HG03025 (cell line): ENCODE measurements around the gene DHRS1.

Experiments
- ATAC-seq: cut with Tn5 transposase; IDR thresholded peaks from one replicate; pipeline ENCODE4 v1.9.1; 2021; ENCODE audit warnings: mild to moderate bottlenecking, moderate library complexity; ENCODE audit not compliant: unreplicated experiment, low FRiP score

The DHRS1 gene

DNA sequence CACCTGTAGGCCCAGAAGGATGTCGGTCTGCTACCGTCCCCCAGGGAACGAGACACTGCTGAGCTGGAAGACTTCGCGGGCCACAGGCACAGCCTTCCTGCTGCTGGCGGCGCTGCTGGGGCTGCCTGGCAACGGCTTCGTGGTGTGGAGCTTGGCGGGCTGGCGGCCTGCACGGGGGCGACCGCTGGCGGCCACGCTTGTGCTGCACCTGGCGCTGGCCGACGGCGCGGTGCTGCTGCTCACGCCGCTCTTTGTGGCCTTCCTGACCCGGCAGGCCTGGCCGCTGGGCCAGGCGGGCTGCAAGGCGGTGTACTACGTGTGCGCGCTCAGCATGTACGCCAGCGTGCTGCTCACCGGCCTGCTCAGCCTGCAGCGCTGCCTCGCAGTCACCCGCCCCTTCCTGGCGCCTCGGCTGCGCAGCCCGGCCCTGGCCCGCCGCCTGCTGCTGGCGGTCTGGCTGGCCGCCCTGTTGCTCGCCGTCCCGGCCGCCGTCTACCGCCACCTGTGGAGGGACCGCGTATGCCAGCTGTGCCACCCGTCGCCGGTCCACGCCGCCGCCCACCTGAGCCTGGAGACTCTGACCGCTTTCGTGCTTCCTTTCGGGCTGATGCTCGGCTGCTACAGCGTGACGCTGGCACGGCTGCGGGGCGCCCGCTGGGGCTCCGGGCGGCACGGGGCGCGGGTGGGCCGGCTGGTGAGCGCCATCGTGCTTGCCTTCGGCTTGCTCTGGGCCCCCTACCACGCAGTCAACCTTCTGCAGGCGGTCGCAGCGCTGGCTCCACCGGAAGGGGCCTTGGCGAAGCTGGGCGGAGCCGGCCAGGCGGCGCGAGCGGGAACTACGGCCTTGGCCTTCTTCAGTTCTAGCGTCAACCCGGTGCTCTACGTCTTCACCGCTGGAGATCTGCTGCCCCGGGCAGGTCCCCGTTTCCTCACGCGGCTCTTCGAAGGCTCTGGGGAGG is 11.3 kb upstream of the DHRS1 start, which contains the start of gene LTB4R:
Gene LTB4R (plus strand): TSS at position 857 of the 959 bp plus-strand sequence. CDS start 4,150 bp downstream, outside the sequence.
- peak; percentile 59 for ATAC-seq

DNA sequence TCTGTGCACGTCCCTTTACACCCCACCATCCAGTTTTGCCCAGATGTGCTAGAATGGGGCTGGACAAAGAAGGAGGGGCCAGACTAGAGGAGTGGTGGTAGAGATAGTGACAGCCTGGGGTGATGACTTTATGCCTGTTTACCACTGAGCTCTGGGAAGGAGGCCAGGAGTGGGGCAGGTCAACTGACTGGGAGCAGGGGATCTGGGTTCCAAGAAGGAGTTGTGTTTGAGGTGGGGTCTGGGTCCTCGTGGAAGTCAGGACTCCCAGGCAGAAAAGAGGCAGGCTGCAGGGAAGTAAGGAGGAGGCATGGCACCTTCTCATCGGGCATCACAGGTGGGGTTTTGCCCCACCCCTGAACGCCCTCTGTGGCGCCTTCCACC is 10.7 kb upstream of the DHRS1 start:
- no peak for ATAC-seq

DNA sequence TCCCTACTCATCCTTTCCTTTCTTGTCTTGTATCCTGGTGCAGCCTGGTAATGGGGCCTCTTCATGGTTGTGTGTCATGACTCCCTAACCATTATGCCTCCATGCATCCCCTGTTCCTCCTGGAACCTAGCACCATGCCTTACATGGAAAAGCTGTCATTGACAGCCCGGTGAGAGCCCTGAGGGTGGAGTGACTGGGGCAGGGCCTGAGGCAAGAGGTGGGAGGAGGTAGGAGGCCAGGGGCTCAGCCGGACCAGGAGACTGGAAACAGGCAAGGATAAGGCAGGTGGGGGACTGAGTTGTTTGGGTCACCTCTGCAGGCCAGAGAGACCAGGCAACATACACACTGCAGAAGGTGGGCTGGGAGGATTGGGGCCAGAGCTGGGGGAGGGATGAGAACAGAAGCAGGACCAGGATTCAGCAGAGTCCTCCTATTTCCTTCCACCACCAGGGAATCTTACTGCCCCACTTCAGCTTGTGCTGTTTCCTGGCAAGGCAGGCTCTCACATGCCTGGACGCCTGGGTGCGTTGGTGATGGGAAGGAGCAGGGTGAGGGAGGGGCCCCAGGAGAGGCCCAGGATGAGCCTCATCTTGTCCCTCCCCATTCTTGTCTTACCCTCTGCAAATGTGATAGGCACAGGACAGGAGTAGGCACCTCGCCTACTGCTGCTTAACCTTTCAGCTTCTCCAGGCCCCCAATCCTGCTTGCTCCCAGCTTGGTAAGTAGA is 10.1 kb upstream of the DHRS1 start, which contains the start of gene LTB4R2:
Gene LTB4R2 (plus strand): TSS at position 603 of the 727 bp plus-strand sequence. CDS start 525 bp downstream, outside the sequence.
- ATAC-seq = no peak

DNA sequence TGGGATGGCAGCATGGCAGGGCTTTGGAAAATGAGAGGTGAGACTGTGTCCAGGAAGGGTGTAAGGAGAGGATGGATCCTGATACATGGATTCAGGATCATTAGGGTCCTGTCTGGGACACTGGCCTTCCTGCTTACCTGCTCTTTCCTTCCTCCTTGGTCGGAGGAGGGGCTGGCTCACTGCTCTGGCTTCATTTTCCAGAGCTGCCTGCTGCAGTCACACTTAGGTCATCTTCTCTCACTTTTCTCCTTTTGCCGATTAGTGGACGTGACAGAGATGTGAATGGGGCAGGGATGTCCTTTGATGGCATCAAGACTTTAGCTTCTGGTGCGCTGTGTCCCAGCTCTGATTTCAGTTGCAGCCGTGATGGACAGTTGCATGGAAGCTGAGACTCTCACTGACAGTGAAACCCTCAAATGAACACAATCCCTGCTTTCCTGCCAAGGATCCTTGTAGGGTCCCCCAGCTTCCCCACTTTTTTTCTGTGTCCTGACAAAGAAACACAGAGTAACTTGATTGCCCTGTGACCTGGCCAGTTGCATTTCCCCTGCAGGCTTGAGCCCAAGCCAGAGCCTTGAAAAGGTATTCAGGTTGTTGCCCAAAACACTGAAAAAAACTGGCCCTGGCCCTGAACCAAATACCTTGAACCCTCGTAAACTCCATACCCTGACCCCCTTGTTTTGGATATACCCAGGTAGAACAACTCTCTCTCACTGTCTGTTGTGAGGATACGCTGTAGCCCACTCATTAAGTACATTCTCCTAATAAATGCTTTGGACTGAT is 9.0 kb upstream of the DHRS1 start:
- ATAC-seq = no peak

DNA sequence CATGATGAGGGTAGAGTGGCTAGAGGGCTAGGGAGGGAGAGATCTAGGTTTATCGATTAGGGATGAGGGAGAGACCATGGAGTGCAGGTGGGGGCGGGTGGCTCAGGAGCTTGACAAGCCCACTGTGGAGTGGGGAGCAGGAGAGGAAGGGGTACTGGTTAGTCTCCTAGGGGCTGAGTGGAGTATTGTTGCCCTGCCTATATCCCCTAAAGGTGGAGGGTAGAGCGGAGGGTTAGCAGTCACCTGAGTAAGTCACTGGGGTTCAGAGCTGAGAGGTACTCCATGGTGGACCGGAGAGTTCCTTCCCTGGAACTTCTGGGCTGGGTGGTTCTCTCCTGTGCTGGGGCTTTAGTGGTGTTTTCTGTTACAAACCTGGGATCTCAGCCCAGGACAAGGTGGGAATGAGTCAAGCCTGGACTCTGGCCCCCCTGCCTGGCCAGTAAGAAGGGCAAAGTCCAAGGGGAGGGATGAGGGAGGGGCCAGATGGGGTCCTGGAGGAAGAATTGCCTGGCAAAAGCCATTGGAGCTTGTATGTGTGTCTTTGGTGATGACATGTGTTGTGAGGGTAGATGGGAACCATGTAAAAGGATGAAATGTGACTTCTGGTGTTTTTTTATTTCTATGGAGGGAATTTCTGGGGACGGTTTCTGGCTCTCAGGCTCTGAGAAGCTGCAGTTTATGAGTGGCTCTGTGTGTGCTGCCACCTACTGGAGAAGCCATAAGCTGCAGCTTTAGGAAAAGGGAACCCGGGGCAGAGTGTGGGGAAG is 8.2 kb upstream of the DHRS1 start, which contains the start of gene CIDEB:
Gene CIDEB (minus strand): TSS at position 403 of the 767 bp plus-strand sequence. CDS start 119 bp downstream, at position 284.
- no peak for ATAC-seq

DNA sequence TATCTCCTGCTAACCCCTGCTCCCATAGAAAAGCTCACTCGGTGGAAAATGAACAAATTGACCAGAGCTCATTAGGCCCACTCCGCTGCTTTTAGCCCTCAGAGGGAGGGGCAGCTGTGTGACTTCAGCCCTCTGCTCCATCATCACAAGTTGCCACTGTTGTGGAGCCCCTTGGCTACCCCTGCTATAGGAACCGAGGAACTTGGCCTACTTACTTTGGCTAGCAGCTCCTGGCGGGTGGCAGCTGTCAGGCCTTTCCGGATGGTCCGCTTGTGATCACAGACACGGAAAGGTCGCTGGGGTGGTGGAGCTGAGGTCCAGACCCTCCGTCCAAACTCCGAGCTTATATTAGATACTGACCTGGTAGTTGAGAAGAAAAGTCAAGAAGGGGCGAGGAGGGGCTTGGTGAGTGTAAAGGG is 7.6 kb upstream of the DHRS1 start:
- no peak for ATAC-seq

DNA sequence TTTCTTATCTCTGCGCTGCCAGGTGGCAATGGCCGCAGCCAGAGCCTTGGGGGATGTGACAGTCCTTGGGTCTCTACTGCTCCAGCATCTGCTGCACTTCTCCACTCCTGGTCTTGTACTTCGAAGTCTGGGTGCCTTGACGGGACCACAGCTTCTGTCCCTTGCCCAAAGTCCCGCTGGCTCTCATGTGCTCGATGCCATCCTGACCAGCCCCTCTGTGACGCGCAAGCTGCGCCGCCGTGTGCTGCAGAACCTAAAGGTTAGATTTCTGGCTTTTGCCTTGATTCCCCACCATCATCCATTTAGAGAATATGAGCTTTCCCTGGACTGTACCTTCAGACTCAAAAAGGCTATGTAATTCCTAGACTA is 4.4 kb upstream of the DHRS1 start:
- ATAC-seq = no peak

DNA sequence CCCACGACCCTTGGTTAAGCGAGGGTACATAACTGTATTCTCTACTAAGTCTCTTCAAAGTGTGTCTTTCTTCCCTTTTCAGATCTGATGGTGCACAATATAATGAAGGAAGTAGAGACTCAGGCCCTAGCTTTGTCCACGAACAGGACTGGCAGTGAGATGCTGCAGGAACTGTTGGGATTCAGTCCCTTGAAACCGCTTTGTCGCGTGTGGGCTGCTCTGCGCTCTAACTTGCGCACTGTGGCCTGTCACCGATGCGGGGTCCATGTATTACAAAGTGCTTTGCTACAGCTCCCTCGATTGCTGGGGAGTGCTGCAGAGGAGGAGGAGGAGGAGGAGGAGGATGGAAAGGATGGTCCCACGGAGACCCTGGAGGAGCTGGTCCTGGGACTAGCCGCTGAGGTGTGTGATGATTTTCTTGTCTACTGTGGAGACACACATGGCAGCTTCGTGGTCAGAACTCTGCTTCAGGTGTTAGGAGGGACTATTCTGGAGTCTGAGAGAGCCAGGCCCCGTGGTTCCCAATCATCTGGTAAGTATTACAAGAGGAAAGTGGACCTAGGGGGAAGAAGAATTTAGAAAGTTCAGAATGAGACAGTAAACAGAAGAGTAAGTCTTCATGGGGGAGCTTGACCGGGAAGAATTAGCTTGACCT is 873 bp upstream of the DHRS1 start:
- no peak for ATAC-seq

DNA sequence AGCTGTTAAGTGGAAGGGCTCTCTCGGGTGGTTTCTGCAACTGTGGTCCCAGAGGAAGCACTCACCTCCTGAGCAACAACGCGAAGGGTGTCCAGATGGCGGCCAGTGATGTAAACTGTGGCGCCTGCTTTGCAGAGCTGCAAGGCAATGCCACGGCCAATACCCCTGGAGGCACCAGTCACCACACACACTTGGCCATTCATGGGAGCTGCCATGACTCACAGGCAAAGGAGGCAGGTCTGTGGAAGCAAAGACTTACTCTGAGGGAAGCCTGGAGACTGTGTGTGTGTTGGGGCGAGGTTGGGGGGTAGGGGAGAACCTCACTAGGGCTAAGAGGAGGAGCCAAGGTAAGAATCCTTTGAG is 707 bp downstream of the DHRS1 start:
- ATAC-seq = no peak

DNA sequence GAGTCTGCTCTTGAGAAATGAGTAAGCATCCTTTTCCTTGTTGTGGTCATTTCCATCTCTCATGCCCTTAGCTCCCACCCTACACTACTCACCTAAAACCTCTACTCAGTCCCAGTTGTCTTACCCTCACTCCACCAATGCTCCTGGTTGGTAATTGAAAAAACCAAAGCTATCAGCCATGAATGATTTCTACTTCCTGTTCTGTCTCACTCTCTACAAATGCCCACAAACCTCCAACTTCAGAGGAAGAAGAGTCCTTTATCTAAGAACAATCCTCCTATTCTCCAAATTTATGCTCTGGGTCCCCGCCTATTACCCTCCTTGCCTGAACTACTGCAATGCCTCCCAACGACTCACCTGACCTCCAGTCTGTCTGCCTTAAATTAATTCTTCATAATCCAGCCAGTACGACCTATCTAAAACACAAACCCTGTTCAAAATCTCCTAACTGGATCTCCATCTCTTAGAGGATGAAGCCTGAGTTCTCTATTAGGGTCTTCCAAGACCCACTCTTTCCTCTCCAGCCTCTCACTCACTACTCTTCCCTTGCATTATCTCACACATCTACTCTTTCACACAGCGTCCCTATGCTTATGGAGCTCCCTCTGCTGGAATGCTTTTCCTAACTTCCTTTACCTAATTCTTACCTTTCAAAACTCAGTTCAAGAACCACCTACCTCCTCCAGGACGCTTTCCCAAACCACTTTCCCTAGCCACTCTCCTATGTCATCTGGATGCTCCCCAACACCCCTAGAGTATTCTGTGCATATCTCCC is 2.2 kb downstream of the DHRS1 start:
- ATAC-seq = no peak

DNA sequence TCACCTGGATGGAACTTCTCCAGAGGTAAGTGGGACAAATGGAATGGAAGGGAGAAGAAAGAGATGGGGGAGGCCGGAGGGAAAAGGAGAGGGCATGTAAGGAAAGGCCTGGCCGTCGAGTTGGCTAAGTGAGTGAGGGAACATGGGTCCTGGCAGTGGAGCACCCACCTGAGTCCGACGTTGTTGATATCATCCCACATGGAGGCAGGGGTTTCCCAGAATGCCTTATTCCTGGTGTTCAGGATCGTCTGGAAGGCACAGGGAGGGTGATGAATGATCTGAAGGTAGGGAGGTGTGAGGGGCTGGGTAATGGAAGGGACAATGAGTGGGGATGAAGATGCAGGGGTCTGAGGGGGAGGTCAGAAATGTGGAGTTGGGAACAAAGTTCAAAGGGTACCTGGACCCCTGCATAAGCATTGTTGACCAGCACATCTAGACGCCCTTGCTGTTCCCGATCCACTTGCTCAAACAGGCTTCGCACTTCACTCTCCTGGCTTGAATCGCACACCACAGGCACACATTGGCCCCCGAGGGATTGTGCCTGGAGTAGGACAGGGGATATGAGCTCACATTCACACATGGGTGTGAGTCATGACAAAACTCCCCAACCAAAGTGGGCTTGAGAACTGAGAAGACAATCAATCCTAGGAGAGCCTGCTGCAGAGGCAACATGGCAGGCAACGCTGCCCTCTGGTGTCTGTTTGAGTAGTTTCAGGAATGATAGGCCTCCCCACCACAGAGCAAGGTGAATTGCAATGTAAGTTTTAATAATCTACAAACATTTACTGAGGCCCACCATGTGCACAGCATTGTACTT is 3.0 kb downstream of the DHRS1 start:
- ATAC-seq = no peak

DNA sequence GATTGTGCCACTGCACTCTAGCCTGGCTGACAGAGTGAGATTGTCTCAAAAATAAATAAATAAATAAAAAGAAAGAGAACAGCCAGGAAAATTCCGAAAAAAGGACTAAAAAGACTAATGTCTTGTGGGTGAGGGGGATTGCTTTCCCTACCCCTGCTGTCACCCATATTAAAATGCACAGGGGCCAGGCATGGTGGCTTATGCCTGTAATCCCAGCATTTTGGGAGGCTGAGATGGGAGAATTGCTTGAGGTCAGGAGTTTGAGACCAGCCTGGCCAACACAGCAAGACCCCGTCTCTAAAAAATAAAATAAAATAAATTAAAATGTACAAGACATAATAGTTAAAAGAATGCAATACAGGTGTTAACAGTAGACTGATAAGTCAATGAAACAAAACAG is 6.1 kb downstream of the DHRS1 start:
- no peak for ATAC-seq

DNA sequence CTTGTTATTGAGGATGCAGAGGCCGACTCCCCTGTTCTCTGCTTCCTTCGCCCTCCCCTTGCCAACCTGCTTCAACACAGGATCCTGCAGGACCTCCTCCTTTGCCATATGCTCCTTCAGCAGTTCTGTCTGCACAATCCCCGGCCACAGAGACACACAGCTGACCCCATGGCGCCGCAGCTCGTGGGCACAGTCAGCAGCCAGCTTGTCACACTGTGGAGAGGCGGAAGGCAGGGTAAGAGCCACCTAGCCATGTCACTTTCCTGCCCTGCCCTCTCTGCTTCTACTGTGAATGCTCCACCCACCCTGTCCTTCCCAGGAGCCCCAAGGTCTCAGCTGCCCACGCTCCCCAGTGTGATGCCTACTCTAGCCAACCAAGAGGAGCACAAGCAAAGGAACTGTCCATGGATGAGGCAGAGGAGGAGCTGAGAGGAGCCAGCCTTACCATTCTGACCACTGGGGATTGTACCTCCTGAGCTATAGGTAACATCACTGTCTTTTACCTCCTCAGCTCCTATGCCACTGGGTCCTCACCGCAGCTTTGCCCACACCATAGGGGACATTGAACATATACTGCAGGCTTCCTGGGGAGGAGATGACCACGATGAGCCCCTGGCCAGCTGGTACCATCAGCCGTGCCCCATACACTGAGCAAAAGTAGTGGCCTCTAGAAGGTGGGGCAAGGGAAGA is 7.3 kb downstream of the DHRS1 start:
- no peak for ATAC-seq

DNA sequence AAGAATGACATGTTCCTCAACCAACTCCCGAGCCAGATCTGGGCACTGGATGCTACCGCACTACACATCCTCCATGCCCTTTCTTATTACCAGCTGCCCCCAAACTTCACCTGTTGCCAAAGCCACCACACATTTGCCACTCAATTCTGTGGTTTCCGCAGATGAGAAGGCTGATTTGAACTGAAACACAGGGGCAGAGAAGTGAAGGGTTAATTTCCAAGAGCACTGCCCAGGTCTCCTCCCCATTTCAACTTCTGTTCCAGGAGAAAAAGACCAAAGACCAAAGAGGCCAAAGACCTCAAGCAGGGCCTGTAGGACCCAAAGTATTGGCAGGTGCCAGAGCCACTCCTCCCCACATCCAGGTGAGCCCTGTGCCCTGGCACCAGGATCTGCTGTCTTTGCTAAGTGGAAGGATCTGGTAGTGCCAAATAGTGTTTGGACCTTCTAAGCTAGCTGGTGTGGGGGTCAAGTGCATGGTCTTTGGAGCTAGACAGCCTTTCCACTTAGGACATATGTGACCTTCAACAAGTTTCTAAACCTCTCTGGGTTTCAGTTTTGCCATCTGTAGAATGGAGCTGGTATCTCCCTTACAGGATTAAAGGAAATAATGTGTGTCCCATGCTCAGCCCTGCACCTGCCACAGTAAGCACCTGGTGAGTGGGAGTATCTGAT is 8.0 kb downstream of the DHRS1 start:
- no peak for ATAC-seq

DNA sequence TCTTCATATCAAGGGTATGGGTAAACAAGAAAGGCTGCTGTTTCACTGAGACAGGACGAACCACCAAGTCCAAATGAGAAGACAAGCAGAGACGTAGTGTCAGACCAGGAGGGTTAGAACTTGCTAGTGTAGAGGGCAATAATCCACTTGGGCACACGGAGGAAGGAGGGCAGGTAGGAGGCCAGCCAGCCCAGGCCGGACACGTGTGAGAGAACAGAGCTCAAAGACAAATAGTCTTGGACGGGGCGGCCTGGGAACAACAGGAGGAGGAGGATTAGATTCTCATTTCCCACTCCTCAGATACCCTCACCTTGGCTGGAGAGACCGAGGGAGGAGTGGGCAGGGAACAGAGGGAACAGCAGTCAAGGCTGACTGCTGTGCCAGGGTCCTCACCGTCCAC is 8.8 kb downstream of the DHRS1 start:
- no peak for ATAC-seq

DNA sequence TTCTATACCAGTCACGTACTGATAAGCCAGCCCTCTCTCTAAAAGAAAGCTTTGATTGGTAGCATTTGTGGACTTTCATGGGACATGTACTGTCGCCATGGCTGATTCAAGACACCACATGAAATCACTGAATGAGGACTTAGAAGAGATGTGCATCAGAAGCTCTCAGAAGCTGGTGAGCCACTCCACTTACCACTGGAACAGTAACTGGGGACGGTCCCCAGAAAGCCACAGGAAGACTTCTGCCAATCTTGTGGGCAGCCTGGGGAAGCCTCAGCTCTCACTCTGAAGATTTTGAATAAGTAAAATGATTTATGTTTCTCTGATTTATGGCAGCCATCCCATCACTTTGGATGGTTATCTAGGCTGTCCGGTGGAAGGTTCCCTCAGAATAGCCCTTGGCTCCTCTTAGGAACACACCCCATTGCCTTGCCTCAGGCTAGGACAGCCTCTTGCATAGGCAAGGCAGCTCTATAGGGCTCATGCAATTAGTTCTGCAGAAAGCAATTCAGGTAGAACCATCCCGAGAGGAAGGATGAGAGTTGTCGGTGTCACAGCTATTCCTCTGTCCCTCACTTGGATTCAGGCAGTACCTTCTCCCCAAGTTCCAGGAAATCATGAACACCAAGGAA is 9.8 kb downstream of the DHRS1 start:
- ATAC-seq = no peak
